ENCODE data around the gene PRKG1.

PRKG1 gene

DNA sequence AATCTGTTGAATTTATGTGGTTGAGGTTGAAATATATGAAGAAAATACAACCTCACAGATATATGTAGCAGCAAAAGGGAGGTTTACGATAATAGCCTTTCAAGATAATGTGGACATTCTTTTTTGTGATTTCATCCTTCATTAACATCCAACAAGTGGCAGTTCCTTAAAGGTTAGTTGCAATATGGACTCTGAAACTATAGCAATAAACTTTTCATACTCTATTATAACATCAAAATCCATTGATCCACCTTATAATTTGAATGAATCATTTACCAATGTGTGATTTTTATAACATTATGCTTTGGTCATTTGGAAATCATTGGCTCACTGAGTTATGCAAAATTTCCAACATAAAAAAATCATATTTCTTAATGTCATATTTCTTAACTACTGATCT lies 825.9 kb downstream of the PRKG1 start:
- Histone ChIP-seq H3K4me3 (ENCODE audit: low read length) (no peak overlapping the region), H3K36me3 (ENCODE audit: insufficient read depth, low read length) (no peaks in the 10 kb centered on the region), H3K27me3 (ENCODE audit: insufficient read depth, low read length) (no peaks in the 10 kb centered on the region), H3K4me1 (ENCODE audit: insufficient read depth, low read length) (no peaks in the 10 kb centered on the region), H2AFZ (ENCODE audit: low read depth, low read length) (no peak overlapping the region), H3K9me3 (ENCODE audit: low read length) (no peaks in the 10 kb centered on the region)

- Histone ChIP-seq H3K36me3 (ENCODE audit: insufficient read depth, low read length) (no peaks in the 10 kb centered on the region), H3K9me3 (ENCODE audit: low read length) (no peaks in the 10 kb centered on the region), H3K4me1 (ENCODE audit: insufficient read depth, low read length) (no peaks in the 10 kb centered on the region), H2AFZ (ENCODE audit: low read depth, low read length) (no peak overlapping the region), H3K4me3 (ENCODE audit: low read length) (no peak overlapping the region), H3K27me3 (ENCODE audit: insufficient read depth, low read length) (no peaks in the 10 kb centered on the region)
These were observed 829.4 kb downstream of the PRKG1 start for GRCh38 chr10:51903675-51904074.

- H3K27me3 ChIP-seq (ENCODE audit: insufficient read depth, low read length): no peaks in the 10 kb centered on the region
- no peak overlapping the region for H3K4me3 ChIP-seq (ENCODE audit: low read length)
- no peaks in the 10 kb centered on the region for H3K9me3 ChIP-seq (ENCODE audit: low read length)
- H3K4me1 ChIP-seq (ENCODE audit: insufficient read depth, low read length): no peaks in the 10 kb centered on the region
- no peaks in the 10 kb centered on the region for H3K36me3 ChIP-seq (ENCODE audit: insufficient read depth, low read length)
- H2AFZ ChIP-seq (ENCODE audit: low read depth, low read length): no peak overlapping the region
These were observed 830.7 kb downstream of the PRKG1 start for GRCh38 chr10:51905032-51905431.

- Histone ChIP-seq H3K9me3 (ENCODE audit: low read length) (no peaks in the 10 kb centered on the region), H3K27me3 (ENCODE audit: insufficient read depth, low read length) (no peaks in the 10 kb centered on the region), H2AFZ (ENCODE audit: low read depth, low read length) (no peak overlapping the region), H3K36me3 (ENCODE audit: insufficient read depth, low read length) (no peaks in the 10 kb centered on the region), H3K4me1 (ENCODE audit: insufficient read depth, low read length) (no peaks in the 10 kb centered on the region), H3K4me3 (ENCODE audit: low read length) (no peak overlapping the region)
These were observed 833.1 kb downstream of the PRKG1 start for GRCh38 chr10:51907361-51907760.

- Histone ChIP-seq H2AFZ (ENCODE audit: low read depth, low read length) (no peak overlapping the region), H3K9me3 (ENCODE audit: low read length) (no peaks in the 10 kb centered on the region), H3K27me3 (ENCODE audit: insufficient read depth, low read length) (no peaks in the 10 kb centered on the region), H3K36me3 (ENCODE audit: insufficient read depth, low read length) (no peaks in the 10 kb centered on the region), H3K4me1 (ENCODE audit: insufficient read depth, low read length) (peaks cover 4% of the 10 kb centered on the region), H3K4me3 (ENCODE audit: low read length) (no peak overlapping the region)
These were observed 835.9 kb downstream of the PRKG1 start for GRCh38 chr10:51910189-51910588.

- H3K36me3 ChIP-seq (ENCODE audit: insufficient read depth, low read length): no peaks in the 10 kb centered on the region
- peaks cover 6% of the 10 kb centered on the region for H3K4me1 ChIP-seq (ENCODE audit: insufficient read depth, low read length)
- H3K27me3 ChIP-seq (ENCODE audit: insufficient read depth, low read length): no peaks in the 10 kb centered on the region
- no peak overlapping the region for H3K4me3 ChIP-seq (ENCODE audit: low read length)
- no peak overlapping the region for H2AFZ ChIP-seq (ENCODE audit: low read depth, low read length)
- no peaks in the 10 kb centered on the region for H3K9me3 ChIP-seq (ENCODE audit: low read length)
These were observed 836.3 kb downstream of the PRKG1 start for GRCh38 chr10:51910596-51910995.

DNA sequence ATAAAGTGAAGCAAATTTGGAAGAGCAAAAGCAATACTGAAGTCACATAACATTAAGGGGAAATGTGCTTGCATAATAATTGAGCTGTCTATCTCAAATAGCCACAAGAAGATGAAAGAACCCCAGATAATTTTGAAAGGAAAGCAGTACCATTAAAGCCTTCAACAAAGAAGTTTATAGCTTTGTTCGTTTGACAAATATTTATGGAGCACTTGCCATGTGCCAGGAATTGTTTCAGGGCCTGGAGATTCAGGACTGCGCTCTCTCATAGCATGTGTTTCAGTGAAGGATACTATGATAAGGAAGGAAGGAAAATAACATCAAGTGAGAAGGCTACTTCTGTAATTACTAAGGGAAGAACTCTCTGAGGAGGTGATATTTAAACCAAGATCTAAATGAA lies 837.4 kb downstream of the PRKG1 start:
- Histone ChIP-seq H3K27me3 (ENCODE audit: insufficient read depth, low read length) (no peaks in the 10 kb centered on the region), H3K4me1 (ENCODE audit: insufficient read depth, low read length) (peaks cover 6% of the 10 kb centered on the region), H3K36me3 (ENCODE audit: insufficient read depth, low read length) (no peaks in the 10 kb centered on the region), H3K9me3 (ENCODE audit: low read length) (no peaks in the 10 kb centered on the region), H2AFZ (ENCODE audit: low read depth, low read length) (no peak overlapping the region), H3K4me3 (ENCODE audit: low read length) (no peak overlapping the region)

DNA sequence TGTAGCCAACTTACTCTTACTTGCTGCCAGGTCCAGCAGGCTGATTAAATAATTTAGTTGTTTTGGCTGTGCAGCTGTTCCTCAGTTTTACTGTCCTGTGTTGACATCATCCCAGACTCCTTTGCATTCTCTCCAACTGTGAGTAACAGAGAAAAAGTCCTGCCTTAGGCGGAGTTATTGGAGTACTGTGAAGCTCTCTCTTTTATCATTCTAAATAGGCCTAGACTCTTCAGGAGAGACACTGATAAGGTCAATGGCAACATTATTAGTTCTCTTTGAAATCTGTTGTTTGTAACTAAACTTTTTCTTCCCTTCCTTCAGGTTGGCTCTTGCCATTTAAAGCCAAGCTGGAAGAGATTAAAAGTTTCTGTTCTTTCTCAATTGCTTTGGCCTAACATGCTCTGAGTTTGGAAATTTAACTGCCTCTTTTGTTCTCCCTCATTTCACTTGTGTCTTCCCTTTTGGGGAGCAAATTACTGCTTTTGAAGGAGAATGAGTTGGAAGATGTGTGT lies 840.8 kb downstream of the PRKG1 start:
- Histone ChIP-seq H3K27me3 (ENCODE audit: insufficient read depth, low read length) (no peaks in the 10 kb centered on the region), H3K4me3 (ENCODE audit: low read length) (no peak overlapping the region), H2AFZ (ENCODE audit: low read depth, low read length) (no peak overlapping the region), H3K36me3 (ENCODE audit: insufficient read depth, low read length) (no peaks in the 10 kb centered on the region), H3K9me3 (ENCODE audit: low read length) (no peaks in the 10 kb centered on the region), H3K4me1 (ENCODE audit: insufficient read depth, low read length) (peaks cover 6% of the 10 kb centered on the region)

DNA sequence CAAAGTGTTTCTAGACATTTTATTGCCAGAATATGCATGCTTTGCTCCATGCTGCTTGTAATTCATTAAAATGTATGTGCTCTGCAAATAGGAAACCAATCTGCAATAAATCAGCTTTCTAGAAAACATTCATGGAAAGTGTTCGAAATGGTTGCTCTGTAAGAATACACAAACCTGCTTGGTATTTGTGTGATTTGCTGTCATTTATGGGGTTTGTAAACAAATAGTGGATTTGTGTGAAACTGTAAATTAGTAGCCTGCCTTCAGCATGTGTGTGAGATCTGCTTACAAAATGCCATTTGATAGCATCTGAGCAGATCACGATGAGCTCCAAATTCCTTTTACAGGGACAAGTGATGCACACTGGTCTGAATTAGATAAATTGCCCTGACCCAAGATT lies 844.2 kb downstream of the PRKG1 start:
- H3K4me1 ChIP-seq (ENCODE audit: insufficient read depth, low read length): peaks cover 6% of the 10 kb centered on the region
- no peak overlapping the region for H3K4me3 ChIP-seq (ENCODE audit: low read length)
- H3K36me3 ChIP-seq (ENCODE audit: insufficient read depth, low read length): no peaks in the 10 kb centered on the region
- H2AFZ ChIP-seq (ENCODE audit: low read depth, low read length): peak overlapping the region; percentile 18
- H3K27me3 ChIP-seq (ENCODE audit: insufficient read depth, low read length): no peaks in the 10 kb centered on the region
- no peaks in the 10 kb centered on the region for H3K9me3 ChIP-seq (ENCODE audit: low read length)

DNA sequence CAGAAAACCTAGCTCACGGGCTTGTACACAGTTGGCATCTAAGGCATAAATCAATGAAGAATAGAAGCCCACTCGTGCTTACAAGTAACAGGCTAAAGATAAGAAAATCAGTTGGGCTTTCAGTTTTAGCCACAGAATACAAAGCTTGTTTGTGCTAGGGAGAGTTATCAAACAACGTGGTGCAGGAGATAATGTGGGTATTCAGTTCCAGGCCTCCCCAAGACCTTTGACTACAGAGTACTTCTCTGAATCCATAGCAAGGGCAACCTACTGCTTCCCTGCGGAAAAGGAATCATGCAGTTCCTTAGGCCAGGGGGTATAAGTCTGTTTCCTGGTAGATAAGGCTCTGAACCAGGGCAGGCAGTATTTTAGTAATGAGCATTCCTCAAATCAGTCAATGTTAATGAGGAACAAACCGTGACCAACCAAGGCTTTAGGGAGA lies 844.6 kb downstream of the PRKG1 start:
- Histone ChIP-seq H3K27me3 (ENCODE audit: insufficient read depth, low read length) (no peaks in the 10 kb centered on the region), H3K9me3 (ENCODE audit: low read length) (no peaks in the 10 kb centered on the region), H3K36me3 (ENCODE audit: insufficient read depth, low read length) (no peaks in the 10 kb centered on the region), H3K4me1 (ENCODE audit: insufficient read depth, low read length) (peaks cover 6% of the 10 kb centered on the region), H2AFZ (ENCODE audit: low read depth, low read length) (peak overlapping the region; percentile 18), H3K4me3 (ENCODE audit: low read length) (no peak overlapping the region)

GRCh38 chr10:51920672-51921071 lies 846.4 kb downstream of the PRKG1 start:
- Histone ChIP-seq H3K36me3 (ENCODE audit: insufficient read depth, low read length) (no peaks in the 10 kb centered on the region), H2AFZ (ENCODE audit: low read depth, low read length) (no peak overlapping the region), H3K4me3 (ENCODE audit: low read length) (no peak overlapping the region), H3K27me3 (ENCODE audit: insufficient read depth, low read length) (no peaks in the 10 kb centered on the region), H3K4me1 (ENCODE audit: insufficient read depth, low read length) (no peaks in the 10 kb centered on the region), H3K9me3 (ENCODE audit: low read length) (no peaks in the 10 kb centered on the region)

GRCh38 chr10:51924359-51924758 lies 850.1 kb downstream of the PRKG1 start:
- no peaks in the 10 kb centered on the region for H3K27me3 ChIP-seq (ENCODE audit: insufficient read depth, low read length)
- H3K4me1 ChIP-seq (ENCODE audit: insufficient read depth, low read length): peaks cover 3% of the 10 kb centered on the region
- no peaks in the 10 kb centered on the region for H3K9me3 ChIP-seq (ENCODE audit: low read length)
- no peak overlapping the region for H2AFZ ChIP-seq (ENCODE audit: low read depth, low read length)
- no peaks in the 10 kb centered on the region for H3K36me3 ChIP-seq (ENCODE audit: insufficient read depth, low read length)
- no peak overlapping the region for H3K4me3 ChIP-seq (ENCODE audit: low read length)

- peak overlapping the region; percentile 26 for H2AFZ ChIP-seq (ENCODE audit: low read depth, low read length)
- H3K9me3 ChIP-seq (ENCODE audit: low read length): no peaks in the 10 kb centered on the region
- no peak overlapping the region for H3K4me3 ChIP-seq (ENCODE audit: low read length)
- no peaks in the 10 kb centered on the region for H3K27me3 ChIP-seq (ENCODE audit: insufficient read depth, low read length)
- peaks cover 3% of the 10 kb centered on the region for H3K4me1 ChIP-seq (ENCODE audit: insufficient read depth, low read length)
- no peaks in the 10 kb centered on the region for H3K36me3 ChIP-seq (ENCODE audit: insufficient read depth, low read length)
These were observed 852.0 kb downstream of the PRKG1 start for GRCh38 chr10:51926337-51926736.

- no peak overlapping the region for H3K4me3 ChIP-seq (ENCODE audit: low read length)
- no peaks in the 10 kb centered on the region for H3K36me3 ChIP-seq (ENCODE audit: insufficient read depth, low read length)
- H2AFZ ChIP-seq (ENCODE audit: low read depth, low read length): no peak overlapping the region
- H3K4me1 ChIP-seq (ENCODE audit: insufficient read depth, low read length): peaks cover 8% of the 10 kb centered on the region
- H3K9me3 ChIP-seq (ENCODE audit: low read length): no peaks in the 10 kb centered on the region
- H3K27me3 ChIP-seq (ENCODE audit: insufficient read depth, low read length): no peaks in the 10 kb centered on the region
These were observed 853.9 kb downstream of the PRKG1 start for GRCh38 chr10:51928162-51928561.
